ENCODE data around the gene SLC50A1. TPM values are rescaled to one million over a fixed set of nuclear protein-coding genes. Genes with fewer than 3 reads are reported as not detected.

SLC50A1 gene
- total and polyA plus RNA-seq, 2 of the 8 experiments (the other 6 are each of a cell fraction or from before 2014, with no cell fraction given), result 36.5 to 90.8 TPM

DNA sequence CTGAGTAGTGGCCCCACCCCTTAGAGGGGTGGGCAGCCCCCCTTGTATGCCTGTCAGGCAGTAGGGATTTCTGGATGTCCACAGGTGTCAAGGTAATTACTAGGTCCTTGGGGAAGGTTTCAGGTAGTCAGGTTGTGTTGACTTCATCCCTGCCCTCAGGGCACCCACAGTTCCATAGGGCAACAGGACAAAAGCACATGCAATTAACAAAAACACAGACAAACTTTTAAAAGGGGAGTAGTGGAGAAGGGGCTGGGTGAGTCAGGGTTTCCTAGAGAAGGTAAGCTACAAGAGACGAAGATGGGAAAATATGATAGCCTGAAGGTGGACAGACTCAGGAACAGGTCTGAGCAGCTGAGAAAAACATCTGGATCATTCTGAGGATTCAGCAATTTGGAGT lies 23.3 kb downstream of the SLC50A1 start:
- H3K56ac ChIP-seq (replicated peaks; ENCODE audit: insufficient read length, low read depth, low read length), result no peak overlapping the region
- ChIA-PET CTCF (ENCODE audit: partially characterized antibody) (interaction anchor here (0.6 to 2.5 kb wide), 5 partner anchors 8 to 74 kb away, joined by 3 to 11 read pairs (median 4); no protein-coding TSS in a partner anchor), POLR2A (ENCODE audit: partially characterized antibody) (no interaction called here)
- no peaks in the 10 kb centered on the region for H4K20me1 ChIP-seq (replicated peaks in 1 of 2; ENCODE audit: control insufficient read depth in 1 of 2, insufficient read depth in 2 of 2, low read length in 2 of 2)
- no peaks in the 10 kb centered on the region for H3K27me3 ChIP-seq (replicated peaks in 1 of 4; ENCODE audit: control insufficient read depth in 3 of 4, extremely low read depth in 1 of 4, insufficient read depth in 3 of 4, low read length in 3 of 4)
- no peak overlapping the region for H2BK12ac ChIP-seq (ENCODE audit: low read depth, low read length)
- H3K23ac ChIP-seq (ENCODE audit: insufficient read length), result no peak overlapping the region
- no peak overlapping the region for H3K27ac ChIP-seq (ENCODE audit: low read depth, low read length)
- no peak overlapping the region for H3K4ac ChIP-seq (replicated peaks; ENCODE audit: insufficient read length, low read depth, low read length)
- H3K14ac ChIP-seq (ENCODE audit: insufficient read length), result no peak overlapping the region
- no peak for DNase-seq (ENCODE audit: low read depth in 1 of 2, low spot score in 2 of 2)
- no peaks in the 10 kb centered on the region for H3K79me1 ChIP-seq (ENCODE audit: low read depth, low read length)
- H2BK5ac ChIP-seq (ENCODE audit: low read depth, low read length), result no peak overlapping the region
- H2AFZ ChIP-seq (ENCODE audit: low read length), result no peak overlapping the region
- H2AK5ac ChIP-seq (ENCODE audit: low read depth, low read length), result no peak overlapping the region
- H3K18ac ChIP-seq (ENCODE audit: extremely low read depth, low read length), result no peak overlapping the region
- 77% methylated on average over 1 of the region's 1 CpG; no CpG with 5 or more reads in 1 of the 2 experiments for whole genome bisulfite sequencing, 2 experiments (ENCODE audit: extremely low coverage in 1 of 2, insufficient coverage in 1 of 2, insufficient read length in 1 of 2, insufficient replicate concordance in 2 of 2, low coverage in 1 of 2, low lambda C conversion rate in 2 of 2, missing lambda C conversion rate in 1 of 2)
- no peak overlapping the region for H2BK20ac ChIP-seq (ENCODE audit: low read length)
- H3K79me2 ChIP-seq (ENCODE audit: control insufficient read depth in 1 of 2, insufficient read depth in 2 of 2, low read length in 2 of 2), result no peaks in the 10 kb centered on the region
- H3K4me1 ChIP-seq (replicated peaks in 1 of 4; ENCODE audit: control insufficient read depth in 3 of 4, insufficient read depth in 4 of 4, low read length in 3 of 4), result no peaks in the 10 kb centered on the region
- H2BK120ac ChIP-seq (replicated peaks; ENCODE audit: low read depth, low read length), result no peak overlapping the region
- H3K4me2 ChIP-seq (ENCODE audit: insufficient read depth in 1 of 2, low read depth in 2 of 2, low read length in 2 of 2), result no peak overlapping the region
- H4K8ac ChIP-seq (ENCODE audit: extremely low read depth, insufficient read depth, low read length), result no peak overlapping the region
- no peak overlapping the region for H2BK15ac ChIP-seq (ENCODE audit: low read length)
- no peak overlapping the region for H3K9ac ChIP-seq (replicated peaks in 1 of 4; ENCODE audit: extremely low read depth in 1 of 4, low read depth in 3 of 4, low read length in 3 of 4)
- TF ChIP-seq NANOG (IDR thresholded peaks at IDR 0.05; ENCODE audit: insufficient read depth, low read depth, low read length, poor library complexity, severe bottlenecking) (no peak), SIX5 (IDR thresholded peaks at IDR 0.05; ENCODE audit: low read depth, low read length) (no peak)
- no peaks in the 10 kb centered on the region; the same call in 1 of the 2 replicates for H3K23me2 ChIP-seq (ENCODE audit: low read depth, low read length)
- no peaks in the 10 kb centered on the region for H3K9me3 ChIP-seq (ENCODE audit: insufficient read depth in 2 of 2, low read depth in 1 of 2, low read length in 1 of 2)
- H4K91ac ChIP-seq (replicated peaks; ENCODE audit: insufficient read length, low read length), result no peak overlapping the region
- H3K4me3 ChIP-seq (ENCODE audit: extremely low read depth in 1 of 4, insufficient read depth in 2 of 4, low read depth in 3 of 4, low read length in 4 of 4), result no peak overlapping the region
- H3K36me3 ChIP-seq (ENCODE audit: control insufficient read depth in 2 of 4, insufficient read depth in 4 of 4, low read length in 3 of 4), result no peaks in the 10 kb centered on the region
- no peak overlapping the region for H4K5ac ChIP-seq (ENCODE audit: insufficient read length, low read depth, low read length)
- FAIRE-seq, result no peak
